GM12875 (cell line): ENCODE results near the gene HSD17B2.

Source experiments
- H3K4me3 ChIP-seq: one replicate; pipeline ENCODE4 v1.5.1; 2011; ENCODE audit warnings: low read depth, low read length, control low read depth
- CTCF ChIP-seq: IDR thresholded peaks from 2 replicates; pipeline ENCODE4 v1.5.1; 2011; ENCODE audit warnings: low read depth, mild to moderate bottlenecking, control low read depth, inconsistent platforms, low read length, moderate library complexity, borderline replicate concordance; ENCODE audit not compliant: insufficient read depth

The HSD17B2 gene

GRCh38 chr16:82062645-82063058 is 27.6 kb downstream of the HSD17B2 start:
- TF ChIP-seq CTCF: no peak
- H3K4me3 ChIP-seq: no peak overlapping the region

- H3K4me3 ChIP-seq: no peak overlapping the region
- no peak for TF ChIP-seq CTCF
Observed at GRCh38 chr16:82063456-82064082, 28.5 kb downstream of the HSD17B2 start.

GRCh38 chr16:82067042-82067803 is 32.2 kb downstream of the HSD17B2 start:
- no peak for TF ChIP-seq CTCF
- H3K4me3 ChIP-seq: no peak overlapping the region

- no peak overlapping the region for H3K4me3 ChIP-seq
- no peak for TF ChIP-seq CTCF
Observed at GRCh38 chr16:82067804-82068325, 32.8 kb downstream of the HSD17B2 start.

- no peak for TF ChIP-seq CTCF
- H3K4me3 ChIP-seq: no peak overlapping the region
Observed at GRCh38 chr16:82070656-82071369, 35.8 kb downstream of the HSD17B2 start.

GRCh38 chr16:82071421-82071820 is 36.4 kb downstream of the HSD17B2 start:
- H3K4me3 ChIP-seq: no peak overlapping the region
- no peak for TF ChIP-seq CTCF

GRCh38 chr16:82072313-82072712 is 37.3 kb downstream of the HSD17B2 start:
- no peak overlapping the region for H3K4me3 ChIP-seq
- no peak for TF ChIP-seq CTCF
